PFSK-1 (cell line): ENCODE data around the gene TRIM54.

Experiments used
- FOXP2 ChIP-seq: optimal IDR thresholded peaks from 2 replicates; pipeline ENCODE3; 2011; ENCODE audit warnings: borderline replicate concordance, control low read depth, inconsistent platforms; ENCODE audit not compliant: insufficient read depth; ENCODE audit errors: extremely low read length, extremely low read depth
- POLR2AphosphoS5 ChIP-seq: IDR thresholded peaks from 2 replicates; pipeline ENCODE4 v1.6.1; 2012; ENCODE audit warnings: low read depth, mild to moderate bottlenecking, control low read depth, low read length, moderate library complexity
- REST ChIP-seq, 2 experiments: IDR thresholded peaks; 2 replicates each; pipeline versions ENCODE4 v1.6.1 to v1.8.0; 2011 to 2012; ENCODE audit warnings: low read depth in 2 of 2, low read length in 2 of 2, control low read depth in 1 of 2, inconsistent platforms in 1 of 2, mild to moderate bottlenecking in 1 of 2, moderate library complexity in 1 of 2; ENCODE audit not compliant: insufficient read depth in 1 of 2
- SIN3A ChIP-seq: IDR thresholded peaks from 2 replicates; pipeline ENCODE4 v1.6.1; 2012; ENCODE audit warnings: mild to moderate bottlenecking, low read length, moderate library complexity, borderline replicate concordance; ENCODE audit not compliant: insufficient read depth
- TAF1 ChIP-seq: IDR thresholded peaks from 2 replicates; pipeline ENCODE4 v1.6.1; 2012; ENCODE audit warnings: low read length, control low read depth, borderline replicate concordance; ENCODE audit not compliant: insufficient read depth

- TF ChIP-seq REST (IDR thresholded peaks at IDR 0.05; ENCODE audit: insufficient read depth in 1 of 2, low read depth in 2 of 2, low read length in 2 of 2) (no peak), SIN3A (no peak), POLR2AphosphoS5 (no peak), TAF1 (no peak), FOXP2 (no peak)
Measured at GRCh38 chr2:27270131-27270530, 12.1 kb upstream of the TRIM54 start.
